Measurements from ENCODE around the gene KSR2. TPM values are rescaled to one million over a fixed set of nuclear protein-coding genes. Genes with fewer than 3 reads are reported as not detected.

The KSR2 gene
- total and polyA plus RNA-seq, 2 of the 4 experiments (the other 2 are of a cell fraction), result not detected

- ChIA-PET CTCF (no interaction called here), POLR2A (ENCODE audit: unreplicated experiment) (no interaction called here)
- in situ Hi-C loops (cut with MboI; ENCODE audit: low sequenced_read_pairs) (no loop called here), dilution Hi-C loops (cut with HindIII; ENCODE audit: low sequenced_read_pairs, unreplicated experiment) (no loop called here), intact Hi-C loops (cut with micrococcal nuclease) (no loop called here)
- no peak overlapping the region for H2BK20ac ChIP-seq (ENCODE audit: low read depth, low read length)
- H2BK15ac ChIP-seq (ENCODE audit: low read depth, low read length), result no peak overlapping the region
- DNase-seq (no peak), ATAC-seq (ENCODE audit: low read depth) (no peak)
- no peak overlapping the region for H4K5ac ChIP-seq (ENCODE audit: low read depth, low read length)
- H3K14ac ChIP-seq (replicated peaks; ENCODE audit: low read depth, low read length), result no peak overlapping the region
- no peak overlapping the region for H2BK5ac ChIP-seq (ENCODE audit: low read depth, low read length, poor library complexity, severe bottlenecking)
- H3K56ac ChIP-seq (ENCODE audit: extremely low read depth, insufficient read depth, low read length), result no peak overlapping the region
- no peaks in the 10 kb centered on the region for H4K20me1 ChIP-seq (ENCODE audit: insufficient read depth, low read length)
- H3K4me2 ChIP-seq (ENCODE audit: low read depth, low read length), result no peak overlapping the region
- no peak overlapping the region for H2BK120ac ChIP-seq (ENCODE audit: low read depth, low read length)
- no peak overlapping the region for H3K23ac ChIP-seq (ENCODE audit: low read depth, low read length)
- H4K8ac ChIP-seq (ENCODE audit: low read depth in 2 of 2, low read length in 2 of 2), result no peak overlapping the region
- no peaks in the 10 kb centered on the region for H3K79me1 ChIP-seq (ENCODE audit: low read depth in 1 of 2, low read length in 2 of 2)
- H4K91ac ChIP-seq (ENCODE audit: insufficient read depth, low read depth, low read length), result no peak overlapping the region
- H3K27ac ChIP-seq (ENCODE audit: insufficient read depth, low read length), result no peak overlapping the region
- no peaks in the 10 kb centered on the region for H3K36me3 ChIP-seq (ENCODE audit: control insufficient read depth, insufficient read depth, low read length)
- no peak overlapping the region for H2AK5ac ChIP-seq (ENCODE audit: low read depth, low read length)
- BruUV-seq (replicated peaks), result no TSS peak
- H3K18ac ChIP-seq (ENCODE audit: low read depth, low read length), result no peak overlapping the region
- H3K4me1 ChIP-seq (ENCODE audit: control insufficient read depth, insufficient read depth, low read length), result no peaks in the 10 kb centered on the region
- TF ChIP-seq MAFK (IDR thresholded peaks at IDR 0.05; ENCODE audit: low read depth, low read length) (no peak), MXI1 (IDR thresholded peaks at IDR 0.05; ENCODE audit: borderline replicate concordance, low read depth, low read length) (no peak), CEBPB (IDR thresholded peaks at IDR 0.05; ENCODE audit: low read depth, low read length) (no peak), RAD21 (IDR thresholded peaks at IDR 0.05; ENCODE audit: low read length) (no peak), RFX5 (IDR thresholded peaks at IDR 0.05; ENCODE audit: low read depth, low read length) (no peak), SMC3 (IDR thresholded peaks at IDR 0.05; ENCODE audit: low read depth, low read length) (no peak), FOS (IDR thresholded peaks at IDR 0.05; ENCODE audit: low read depth, low read length) (no peak), CTCF (conservative IDR thresholded peaks at IDR 0.05; ENCODE audit: low read depth, low read length) (no peak)
- no peak overlapping the region for H3K4ac ChIP-seq (ENCODE audit: low read depth, low read length)
- no peaks in the 10 kb centered on the region for H3K9me1 ChIP-seq (ENCODE audit: insufficient read depth, low read length)
- WGBS, 2 experiments (ENCODE audit: extremely low coverage in 2 of 2, insufficient read length in 1 of 2), result no CpG with 5 or more reads among the region's 1 CpG
- peaks cover 36% of the 10 kb centered on the region for H3K9me3 ChIP-seq (ENCODE audit: control insufficient read depth, insufficient read depth, low read length)
- H3K4me3 ChIP-seq (ENCODE audit: insufficient read depth, low read depth, low read length), result no peak overlapping the region
- H2AFZ ChIP-seq (replicated peaks; ENCODE audit: low read length, poor library complexity), result no peak overlapping the region
- no peaks in the 10 kb centered on the region for H3K27me3 ChIP-seq (ENCODE audit: control insufficient read depth, insufficient read depth, low read length)
- no peak overlapping the region for H2AK9ac ChIP-seq (replicated peaks; ENCODE audit: low read depth, low read length, poor library complexity)
- no peak overlapping the region for H3K9ac ChIP-seq (ENCODE audit: low read depth, low read length)
Measured at GRCh38 chr12:117674763-117675162, 294.0 kb downstream of the KSR2 start.

Data from IMR-90 (cell line).